ENCODE measurements around the gene SUMO3.

SUMO3 gene

DNA sequence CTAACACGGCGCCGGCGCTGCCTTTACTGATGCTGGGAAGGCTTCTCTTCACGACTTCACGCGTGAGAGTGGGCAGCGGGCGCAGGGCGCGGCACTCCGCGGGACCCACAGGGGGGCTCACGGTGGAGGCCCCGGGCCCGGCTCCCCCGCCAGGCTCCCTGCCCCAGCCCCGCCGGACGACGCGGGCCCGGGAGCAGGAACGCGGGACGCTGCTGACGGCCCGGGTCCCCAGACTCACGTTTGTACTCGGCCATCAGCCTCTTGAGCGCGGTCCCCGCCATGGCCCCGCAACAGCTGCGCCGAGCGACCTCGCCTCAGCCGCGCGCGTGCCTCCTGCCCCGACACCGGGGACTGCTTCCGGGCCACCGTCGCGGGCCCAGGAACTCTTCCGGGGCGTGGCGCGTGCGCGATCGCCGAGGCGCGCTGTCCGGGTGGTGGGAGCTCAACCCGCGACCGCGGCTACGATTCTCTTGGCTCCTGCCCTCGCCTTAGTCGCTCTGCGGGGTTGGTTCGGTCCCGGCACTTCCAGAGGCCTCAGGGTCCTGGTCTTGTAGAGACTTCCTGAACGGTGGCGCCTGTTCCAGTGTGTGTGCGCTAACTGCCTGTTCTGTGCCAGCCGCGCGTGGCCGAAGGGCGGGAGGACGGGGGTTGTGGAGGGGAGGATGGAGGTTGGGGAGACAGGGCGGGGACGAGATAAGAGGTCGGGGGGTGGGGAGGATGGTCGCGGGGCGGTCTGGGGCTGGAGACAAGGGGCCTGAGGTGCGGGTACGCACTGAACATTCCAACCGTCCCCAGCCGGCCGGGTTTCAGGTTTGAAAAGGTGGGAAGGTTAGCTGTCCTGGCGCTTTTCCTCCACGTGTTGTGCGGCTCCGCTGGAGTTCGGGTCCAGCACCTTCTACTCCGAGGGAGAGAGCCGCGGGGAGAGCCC lies 16.1 kb downstream of the SUMO3 start, which contains the start of gene UBE2G2:
TSS of gene UBE2G2 (minus strand) at position 353 of the 928 bp plus-strand sequence. CDS start at position 281, 72 bp downstream.
- peak; percentile 14 for DNase-seq (ENCODE audit: low read depth)

DNA sequence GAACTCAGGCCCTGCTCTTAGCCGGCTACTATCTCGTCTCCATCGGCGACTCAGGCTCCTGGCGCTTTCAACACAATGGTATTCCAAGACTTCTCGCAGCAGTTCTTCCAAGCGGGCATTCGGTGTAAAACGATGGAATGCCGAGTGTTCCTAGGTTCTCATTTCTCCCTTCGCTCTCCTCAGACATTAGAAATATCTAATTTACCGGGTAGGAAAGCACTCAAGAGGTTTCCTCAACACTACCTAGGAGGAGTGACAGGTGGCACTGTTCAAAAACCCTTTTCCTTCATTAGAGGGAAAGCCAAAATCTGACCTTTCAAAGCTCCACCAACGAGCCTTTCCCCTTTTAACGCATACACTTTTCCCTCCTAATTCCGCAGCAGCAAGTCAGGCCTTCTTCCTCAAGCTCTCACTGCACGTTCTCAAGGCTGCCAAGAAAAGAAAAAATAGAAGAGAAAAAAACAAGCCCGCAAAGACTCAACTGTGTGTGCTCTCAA lies 16.8 kb downstream of the SUMO3 start:
- DNase-seq (ENCODE audit: low read depth), result no peak

DNA sequence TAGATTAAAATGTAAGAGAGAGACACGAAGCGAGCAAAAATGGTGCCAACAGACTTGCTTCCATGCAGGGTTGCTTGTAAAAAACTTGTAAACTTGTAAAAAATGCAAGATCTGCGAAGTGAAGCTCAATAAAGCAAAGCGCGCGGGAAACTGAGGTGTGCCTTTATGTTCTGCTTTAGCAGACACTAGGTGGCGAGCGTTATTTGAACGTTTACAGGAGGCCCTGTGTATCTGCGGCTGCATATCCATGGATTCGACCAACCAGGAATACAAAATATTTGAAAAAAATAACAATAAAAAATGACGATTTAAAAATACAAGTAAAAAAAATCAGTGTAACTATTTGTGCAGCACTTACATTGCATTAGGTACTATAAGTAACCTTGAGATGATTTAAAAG lies 17.8 kb downstream of the SUMO3 start:
- peak; percentile 28 for DNase-seq (ENCODE audit: low read depth)

- DNase-seq (ENCODE audit: low read depth), result no peak
Observed at GRCh38 chr21:44799646-44800045, 18.2 kb downstream of the SUMO3 start.

GRCh38 chr21:44797775-44798174 lies 20.1 kb downstream of the SUMO3 start:
- no peak for DNase-seq (ENCODE audit: low read depth)

DNA sequence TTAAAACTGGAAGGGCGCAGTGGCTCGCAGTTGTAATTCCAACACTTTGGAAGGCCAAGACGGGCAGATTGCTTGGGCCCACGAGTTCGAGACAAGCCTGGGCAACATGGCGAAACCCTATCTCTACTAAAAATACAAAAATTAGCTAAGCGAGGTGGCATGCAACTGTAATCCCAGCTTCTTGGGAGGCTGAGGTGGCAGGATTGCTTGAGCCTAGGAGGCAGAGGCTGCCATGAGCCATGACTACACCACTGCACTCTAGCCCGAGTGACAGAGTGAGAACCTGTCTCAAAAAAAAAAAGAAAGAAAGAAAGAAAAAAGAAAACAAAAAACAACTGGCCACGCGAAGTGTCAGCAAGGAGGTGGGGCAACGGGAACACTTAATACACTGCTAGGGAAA lies 22.5 kb downstream of the SUMO3 start:
- DNase-seq (ENCODE audit: low read depth), result no peak

GRCh38 chr21:44793592-44794374 lies 24.1 kb downstream of the SUMO3 start:
- DNase-seq (ENCODE audit: low read depth), result no peak

GRCh38 chr21:44792702-44793591 lies 24.9 kb downstream of the SUMO3 start:
- peak; percentile 34 for DNase-seq (ENCODE audit: low read depth)

GRCh38 chr21:44791993-44792392 lies 25.9 kb downstream of the SUMO3 start:
- no peak for DNase-seq (ENCODE audit: low read depth)

GRCh38 chr21:44791246-44791645 lies 26.6 kb downstream of the SUMO3 start:
- DNase-seq (ENCODE audit: low read depth), result no peak

GRCh38 chr21:44790368-44790767 lies 27.5 kb downstream of the SUMO3 start:
- no peak for DNase-seq (ENCODE audit: low read depth)

GRCh38 chr21:44789880-44790279 lies 28.0 kb downstream of the SUMO3 start:
- no peak for DNase-seq (ENCODE audit: low read depth)

DNA sequence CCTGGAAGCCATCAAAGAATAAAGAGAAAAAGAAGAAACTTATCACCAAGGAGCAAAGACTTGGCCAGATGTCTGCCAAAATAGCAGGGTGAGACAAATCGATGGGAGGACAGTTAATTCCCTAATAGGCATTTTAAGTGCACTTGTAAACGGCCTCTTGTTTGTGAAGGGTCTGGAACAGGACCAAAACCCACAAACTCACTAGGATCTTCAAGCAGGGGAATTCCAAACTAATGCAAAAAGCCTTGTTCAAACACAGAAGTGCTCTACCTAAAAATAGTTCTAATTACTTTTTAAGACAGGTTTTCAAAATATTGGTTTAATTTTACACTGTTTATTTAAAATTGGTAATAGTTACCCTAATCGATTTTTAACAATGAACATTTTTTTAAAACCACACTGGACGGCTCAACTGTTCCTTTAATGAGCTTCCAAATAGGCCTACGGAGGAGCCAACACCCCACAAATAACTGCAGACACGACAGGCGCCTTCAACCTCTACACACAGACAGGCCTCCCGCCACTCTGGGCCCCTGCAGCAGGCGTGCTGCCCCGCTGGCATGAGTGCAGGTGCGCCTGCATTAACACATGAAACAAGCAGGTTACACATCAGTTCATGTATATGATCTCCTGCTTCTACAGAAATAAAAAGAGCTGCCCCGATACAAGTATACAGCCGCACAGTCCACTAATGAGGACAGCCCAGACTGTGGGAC lies 32.1 kb downstream of the SUMO3 start:
- no peak for DNase-seq (ENCODE audit: low read depth)

DNA sequence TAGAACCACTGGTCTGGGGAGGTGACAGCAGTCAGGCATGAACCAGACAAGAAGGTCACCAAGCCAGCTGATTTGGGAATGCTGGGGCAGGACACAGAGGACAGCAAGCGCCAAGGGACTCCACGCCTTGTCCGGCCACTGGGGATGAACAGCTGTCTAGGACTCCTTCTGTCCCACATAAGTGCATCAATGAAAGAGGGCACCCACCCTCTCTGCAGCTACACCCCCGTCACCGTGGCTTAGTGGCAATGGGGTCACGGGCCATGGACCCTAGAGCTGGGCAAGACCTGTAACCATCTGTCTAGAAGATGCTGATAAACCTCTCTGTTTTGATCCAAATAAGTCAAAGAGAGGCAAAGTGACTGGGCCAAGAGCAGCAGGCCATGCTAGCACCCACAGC lies 33.1 kb downstream of the SUMO3 start:
- no peak for DNase-seq (ENCODE audit: low read depth)

- no peak for DNase-seq (ENCODE audit: low read depth)
Observed at GRCh38 chr21:44783020-44783696, 34.7 kb downstream of the SUMO3 start.

DNA sequence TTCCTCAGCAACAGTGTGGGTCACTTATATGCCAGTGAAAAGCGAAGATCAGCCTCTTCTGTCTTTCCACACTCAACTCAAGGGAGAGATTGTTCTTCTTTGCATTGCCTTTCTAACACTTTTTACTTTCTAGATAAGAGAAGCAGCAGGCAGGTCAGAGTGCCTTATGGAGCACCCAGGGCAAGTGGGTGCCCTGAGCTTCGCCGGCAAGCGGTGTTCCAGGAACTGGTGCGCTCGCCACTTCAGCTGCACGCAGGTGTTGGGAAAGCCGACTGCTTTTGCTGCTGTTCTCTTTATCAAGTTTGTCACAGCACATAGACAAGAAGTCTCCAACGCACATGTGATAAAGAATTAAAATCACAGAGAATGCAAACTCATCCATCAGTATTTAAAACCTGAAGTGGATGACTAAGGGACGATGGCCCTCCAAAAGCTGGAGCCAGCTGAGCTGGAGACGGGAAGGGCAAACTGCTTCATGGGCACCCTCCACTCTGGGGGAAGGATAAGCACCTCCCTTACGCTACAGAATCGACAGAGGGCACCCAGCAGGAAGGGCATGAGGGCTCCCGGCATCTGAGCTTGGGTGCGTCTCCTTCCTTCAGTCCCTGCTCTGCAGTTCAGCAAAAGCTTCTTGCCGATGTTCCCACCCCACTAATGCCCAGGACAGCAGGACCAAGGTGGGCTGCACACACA lies 36.9 kb downstream of the SUMO3 start:
- no peak for DNase-seq (ENCODE audit: low read depth)

- DNase-seq (ENCODE audit: low read depth), result no peak
Observed at GRCh38 chr21:44780137-44780502, 37.7 kb downstream of the SUMO3 start.

- no peak for DNase-seq (ENCODE audit: low read depth)
Observed at GRCh38 chr21:44779417-44780136, 38.3 kb downstream of the SUMO3 start.

DNA sequence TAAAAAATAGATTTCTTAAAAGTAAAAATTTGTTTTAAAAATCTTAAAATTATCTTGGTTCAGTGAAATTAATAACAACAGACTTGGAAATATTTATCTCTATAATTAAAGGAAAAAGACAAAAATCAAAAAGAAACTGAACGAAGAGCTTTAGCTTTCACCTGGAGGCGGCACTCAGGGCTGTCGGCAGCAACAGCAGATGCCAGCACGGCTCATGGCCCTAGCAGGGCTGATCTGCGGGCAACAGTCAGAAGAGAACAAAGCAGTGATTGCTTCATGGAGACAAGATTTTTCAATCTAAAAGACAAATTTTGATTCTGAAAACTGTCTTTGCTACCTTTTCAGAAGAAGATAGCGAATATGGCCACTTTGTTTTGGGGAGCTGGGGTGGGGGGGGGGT lies 38.9 kb downstream of the SUMO3 start:
- no peak for DNase-seq (ENCODE audit: low read depth)

All from fibroblast of the conjunctiva (primary cell).